Spleen (tissue), 7 donors: Measurements from ENCODE around the gene CCNC.

Source experiments
- CTCF ChIP-seq, 11 experiments: fragments of 200-600 bp in 7 of 11; fragments of 450-650 bp in 4 of 11; sonication (generic) in 4 of 11; IDR thresholded peaks in 8 of 11; conservative IDR thresholded peaks in 3 of 11; 1 replicate in 7 of 11; 2 replicates in 4 of 11; pipeline versions ENCODE4 v1.4.0 to v1.8.0; 2016 to 2021; ENCODE audit warnings: antibody characterized with exemption in 11 of 11, inconsistent platforms in 4 of 11, mild to moderate bottlenecking in 1 of 11
- POLR2AphosphoS5 ChIP-seq, 3 donors: sonication (generic); formaldehyde crosslinking; IDR thresholded peaks; one replicate each; pipeline ENCODE4 v1.5.1; 2017; ENCODE audit warnings: antibody characterized with exemption in 3 of 3
- donor health status: DM: no; HTN: no; CAD: no; lungs with moderate emphysema.
- donor health status: DM: no; HTN: no; CAD: no.
- donor health status: DM: no; HTN: no; CAD: no.

- TF ChIP-seq CTCF (IDR thresholded peaks at IDR 0.05 in 8 of 11, conservative IDR thresholded peaks at IDR 0.05 in 3 of 11) = no peak
- no peak for TF ChIP-seq POLR2AphosphoS5 (IDR thresholded peaks at IDR 0.05)
Observed at GRCh38 chr6:99550046-99550748, 18.3 kb downstream of the CCNC start.
